Coronary artery (tissue), 2 donors: Measurements from ENCODE around the gene CDK14.
"Not testable (repeated sequence)": the region's sequence is repeated elsewhere in the genome, so short reads cannot be mapped to it uniquely, and the experiment has no call there.

ENCODE experiments used
- DNase-seq: peaks from one replicate; pipeline ENCODE4 v3.0.0-alpha.2; 2017; ENCODE audit warnings: low spot score
- H3K27ac ChIP-seq, 2 donors: fragments of 200-600 bp; sonication (generic); one replicate each; pipeline ENCODE4 v1.5.1; 2016 to 2019
- H3K4me3 ChIP-seq: fragments of 200-600 bp; sonication (generic); 2 replicates; pipeline ENCODE4 v1.5.1; 2016; ENCODE audit warnings: mild to moderate bottlenecking, moderate library complexity
- TF ChIP-seq, protein P1 (sequence below): fragments of 200-600 bp; sonication (generic); IDR thresholded peaks from one replicate; pipeline ENCODE4 v1.5.1; 2019; ENCODE audit warnings: antibody characterized with exemption

The CDK14 gene

GRCh38 chr7:90789736-90790306, 193.7 kb downstream of the CDK14 start:
- Histone ChIP-seq H3K4me3 (no peak overlapping the region), H3K27ac (no peak overlapping the region)
- TF ChIP-seq, protein P1, sequence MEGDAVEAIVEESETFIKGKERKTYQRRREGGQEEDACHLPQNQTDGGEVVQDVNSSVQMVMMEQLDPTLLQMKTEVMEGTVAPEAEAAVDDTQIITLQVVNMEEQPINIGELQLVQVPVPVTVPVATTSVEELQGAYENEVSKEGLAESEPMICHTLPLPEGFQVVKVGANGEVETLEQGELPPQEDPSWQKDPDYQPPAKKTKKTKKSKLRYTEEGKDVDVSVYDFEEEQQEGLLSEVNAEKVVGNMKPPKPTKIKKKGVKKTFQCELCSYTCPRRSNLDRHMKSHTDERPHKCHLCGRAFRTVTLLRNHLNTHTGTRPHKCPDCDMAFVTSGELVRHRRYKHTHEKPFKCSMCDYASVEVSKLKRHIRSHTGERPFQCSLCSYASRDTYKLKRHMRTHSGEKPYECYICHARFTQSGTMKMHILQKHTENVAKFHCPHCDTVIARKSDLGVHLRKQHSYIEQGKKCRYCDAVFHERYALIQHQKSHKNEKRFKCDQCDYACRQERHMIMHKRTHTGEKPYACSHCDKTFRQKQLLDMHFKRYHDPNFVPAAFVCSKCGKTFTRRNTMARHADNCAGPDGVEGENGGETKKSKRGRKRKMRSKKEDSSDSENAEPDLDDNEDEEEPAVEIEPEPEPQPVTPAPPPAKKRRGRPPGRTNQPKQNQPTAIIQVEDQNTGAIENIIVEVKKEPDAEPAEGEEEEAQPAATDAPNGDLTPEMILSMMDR, result no peak
- DNase-seq, result no peak

DNA sequence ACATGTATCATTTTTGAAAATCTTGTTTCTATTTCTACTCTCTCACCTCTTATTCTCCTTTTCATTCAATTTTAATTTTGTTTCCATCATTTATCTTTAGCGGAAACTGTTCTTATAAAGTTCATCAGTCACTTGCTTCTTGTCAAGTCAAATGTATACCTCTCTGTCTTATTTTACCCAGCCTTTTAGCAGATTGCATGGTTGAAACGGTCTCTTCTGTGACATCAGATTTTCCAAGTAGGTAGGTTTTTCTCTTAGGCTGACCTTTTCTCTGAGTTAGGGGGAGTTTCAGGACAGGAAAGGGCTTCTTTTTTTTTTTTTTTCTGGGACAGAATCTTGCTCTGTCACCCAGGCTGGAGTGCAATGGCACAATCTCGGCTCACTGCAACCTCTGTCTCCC, 195.5 kb downstream of the CDK14 start:
- DNase-seq, result no peak
- TF ChIP-seq, protein P1, result no peak
- Histone ChIP-seq H3K27ac (no peak overlapping the region), H3K4me3 (no peak overlapping the region)

DNA sequence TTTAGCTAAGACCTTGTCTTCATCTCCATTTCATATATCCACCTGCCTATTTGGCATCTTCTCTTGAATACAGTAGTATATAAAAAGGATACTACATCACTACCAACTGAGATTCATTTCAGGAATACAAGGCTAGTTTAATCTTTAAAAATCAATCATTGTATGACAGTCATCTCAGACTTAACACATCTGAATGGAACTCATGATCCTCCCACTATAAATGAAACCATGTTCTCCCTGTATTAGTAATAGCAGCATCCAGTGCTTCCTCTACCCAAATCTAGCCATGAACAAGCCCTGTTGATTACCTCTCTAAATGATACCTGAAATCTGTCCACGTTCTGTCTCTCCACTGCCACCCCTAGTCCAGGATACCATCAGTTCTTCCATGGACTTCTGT, 196.2 kb downstream of the CDK14 start:
- H3K27ac ChIP-seq, result no peak overlapping the region
- H3K4me3 ChIP-seq, result no peak overlapping the region
- TF ChIP-seq, protein P1, result no peak
- no peak for DNase-seq

DNA sequence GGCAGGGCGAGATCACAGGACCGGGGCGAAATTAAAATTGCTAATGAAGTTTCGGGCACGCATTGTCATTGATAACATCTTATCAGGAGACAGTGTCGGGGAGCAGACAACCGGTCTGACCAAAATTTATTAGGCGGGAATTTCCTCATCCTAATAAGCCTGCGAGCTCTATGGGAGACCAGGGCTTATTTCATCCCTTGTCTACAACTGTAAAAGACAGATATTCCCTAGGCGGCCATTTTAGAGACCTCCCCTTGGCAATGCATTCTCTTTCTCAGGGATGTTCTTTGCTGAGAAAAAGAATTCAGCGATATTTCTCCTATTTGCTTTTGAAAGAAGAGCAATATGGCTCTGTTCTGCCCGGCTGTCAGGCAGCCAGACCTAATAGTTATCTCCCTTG, 198.1 kb downstream of the CDK14 start:
- not testable (repeated sequence) for H3K27ac ChIP-seq, H3K4me3 ChIP-seq, DNase-seq

DNA sequence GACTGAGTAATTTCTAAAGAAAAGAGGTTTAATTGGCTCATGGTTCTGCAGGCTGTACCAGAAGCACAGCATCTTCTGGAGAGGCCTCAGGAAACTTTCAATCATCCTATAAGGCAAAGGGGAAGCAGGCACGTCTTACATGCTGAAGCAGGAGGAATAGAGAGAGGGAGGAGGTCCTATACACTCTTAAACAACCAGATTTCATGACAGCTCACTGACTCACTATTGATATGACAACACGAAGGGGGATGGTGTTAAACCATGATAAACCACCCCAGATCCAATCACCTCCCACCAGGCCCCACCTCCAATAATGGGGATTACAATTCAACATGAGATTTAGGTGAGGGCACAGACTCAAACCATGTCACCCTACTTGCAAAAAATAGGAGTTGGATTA, 201.5 kb downstream of the CDK14 start:
- no peak for DNase-seq
- no peak overlapping the region for H3K4me3 ChIP-seq
- no peak overlapping the region for H3K27ac ChIP-seq
- TF ChIP-seq, protein P1, result no peak

DNA sequence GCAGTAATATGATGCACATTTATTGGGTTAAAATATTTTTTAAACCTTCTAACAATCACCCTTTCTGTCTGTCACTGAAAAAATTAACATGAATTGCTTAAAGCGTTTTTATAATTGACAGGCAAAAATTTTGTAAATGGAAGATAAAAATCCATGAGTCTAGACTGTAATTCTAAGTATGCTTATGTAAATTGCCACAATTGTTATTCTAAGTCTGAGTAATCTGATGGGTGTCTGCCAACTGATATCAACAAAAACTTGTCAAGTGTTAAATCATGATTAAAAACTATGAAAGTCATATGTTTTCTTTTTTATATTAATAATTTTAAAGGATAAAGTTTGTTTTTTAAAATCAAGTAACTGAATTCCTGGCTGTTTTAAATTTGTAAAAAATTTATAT, 208.2 kb downstream of the CDK14 start:
- Histone ChIP-seq H3K27ac (no peak overlapping the region), H3K4me3 (no peak overlapping the region)
- TF ChIP-seq, protein P1, result no peak
- DNase-seq, result no peak

DNA sequence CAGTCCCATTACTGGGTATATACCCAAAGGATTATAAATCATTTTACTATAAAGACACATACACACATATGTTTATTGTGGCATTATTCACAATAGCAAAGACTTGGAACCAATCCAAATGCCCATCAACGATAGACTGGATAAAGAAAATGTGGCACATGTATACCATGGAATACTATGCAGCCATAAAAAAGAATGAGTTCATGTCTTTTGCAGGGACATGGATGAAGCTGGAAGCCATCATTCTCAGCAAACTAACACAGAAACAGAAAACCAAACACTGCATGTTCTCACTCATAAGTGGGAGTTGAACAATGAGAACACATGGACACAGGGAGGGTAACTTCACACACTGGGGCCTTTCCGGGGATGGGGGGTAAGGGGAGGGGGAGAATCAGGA, 219.4 kb downstream of the CDK14 start:
- H3K27ac ChIP-seq, DNase-seq, H3K4me3 ChIP-seq: not testable (repeated sequence)

DNA sequence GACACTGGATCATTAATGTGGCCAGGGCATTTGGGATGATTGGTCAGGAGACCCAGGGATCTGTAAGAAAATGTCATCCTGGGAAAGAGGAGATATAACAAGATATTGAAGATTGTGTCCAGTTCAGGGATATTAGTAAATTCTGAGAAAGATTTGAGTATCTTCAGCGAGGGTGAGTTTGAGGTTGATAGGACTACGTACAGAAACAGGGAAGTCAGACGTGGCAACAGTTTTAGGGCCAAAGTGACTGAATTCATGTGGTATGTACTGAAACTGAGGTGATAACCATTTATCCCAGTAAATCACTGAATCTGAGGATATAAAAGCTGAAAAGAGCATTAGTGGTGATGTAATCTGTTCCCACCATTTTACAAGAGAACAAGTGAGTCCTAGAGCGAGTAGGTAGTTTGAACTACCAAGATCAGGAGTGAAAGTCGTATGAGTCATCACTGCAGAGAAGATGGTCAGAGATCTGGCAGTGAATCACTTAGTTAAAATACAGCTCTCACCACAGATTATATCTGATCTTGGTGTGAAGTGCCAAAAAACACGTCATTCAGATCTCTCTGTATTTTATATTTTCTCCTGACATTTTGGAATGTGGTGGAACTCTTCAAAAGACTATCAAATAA, 220.5 kb downstream of the CDK14 start:
- Histone ChIP-seq H3K4me3 (no peak overlapping the region), H3K27ac (peak overlapping the region in 1 of 2 donors; percentile 46)
- TF ChIP-seq, protein P1, result no peak
- no peak for DNase-seq
